HG02588 (cell line): ENCODE data around the gene ERN1.

ENCODE experiments used
- ATAC-seq: cut with Tn5 transposase; IDR thresholded peaks from one replicate; pipeline ENCODE4 v1.9.1; 2021; ENCODE audit warnings: mild to moderate bottlenecking, moderate library complexity; ENCODE audit not compliant: unreplicated experiment

ERN1 gene

DNA sequence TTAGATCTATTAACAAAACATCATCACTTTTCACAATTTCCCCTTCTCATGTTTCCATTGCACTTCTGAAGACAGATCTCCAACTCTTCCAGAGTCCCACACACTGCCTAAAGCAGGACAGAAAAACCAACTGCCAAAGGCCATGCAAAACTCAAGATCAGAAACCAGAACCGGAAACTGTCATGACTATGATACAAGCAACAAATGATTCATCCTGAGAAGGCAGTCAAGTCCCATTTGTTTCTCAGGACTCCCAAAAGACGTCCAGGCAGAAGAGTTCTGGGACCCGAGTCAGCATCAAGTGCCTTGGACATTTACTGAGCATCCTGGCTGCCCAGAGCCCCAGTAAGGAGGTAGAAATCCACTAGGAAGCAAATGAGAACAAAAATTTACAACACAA lies 38.8 kb downstream of the ERN1 start:
- no peak for ATAC-seq

- no peak for ATAC-seq
These were observed 39.8 kb downstream of the ERN1 start for GRCh38 chr17:64090144-64090543.

DNA sequence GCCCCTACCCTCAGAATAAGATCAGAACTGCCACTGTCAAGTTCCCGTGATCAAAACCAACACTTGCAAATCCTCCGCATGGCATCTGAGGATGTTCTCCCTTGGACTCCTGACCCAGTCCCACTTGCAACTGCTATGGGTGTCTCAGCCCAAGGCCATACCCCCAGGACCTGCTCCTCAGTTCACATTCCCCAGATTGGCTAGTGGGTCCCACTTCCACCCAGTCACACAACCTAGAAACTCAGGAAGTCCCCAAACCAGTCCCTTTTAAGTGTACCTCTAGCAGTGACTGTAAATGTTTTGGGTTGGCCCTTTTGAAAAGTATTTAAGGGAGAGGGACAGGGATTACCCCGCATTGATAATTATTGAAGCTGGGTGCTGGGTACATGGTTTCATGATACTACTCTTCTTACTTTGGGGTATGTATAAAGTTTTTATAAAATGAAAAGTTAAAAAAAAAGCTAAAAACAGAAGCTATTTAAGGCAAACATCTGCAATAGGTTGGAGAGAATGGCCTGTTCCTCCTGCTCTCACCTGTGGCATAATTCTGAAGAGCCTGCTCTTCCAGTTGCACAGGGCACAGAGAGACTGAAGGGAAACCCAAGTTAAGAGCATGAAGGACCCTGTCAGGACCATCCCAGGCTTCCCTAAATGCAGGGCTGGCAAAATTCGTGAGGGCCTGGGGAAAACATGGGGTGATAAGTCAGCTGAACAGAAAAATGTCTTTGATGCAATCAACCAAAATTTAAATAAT lies 42.5 kb downstream of the ERN1 start:
- ATAC-seq, result no peak

- ATAC-seq, result no peak
These were observed 44.3 kb downstream of the ERN1 start for GRCh38 chr17:64085650-64086005.

DNA sequence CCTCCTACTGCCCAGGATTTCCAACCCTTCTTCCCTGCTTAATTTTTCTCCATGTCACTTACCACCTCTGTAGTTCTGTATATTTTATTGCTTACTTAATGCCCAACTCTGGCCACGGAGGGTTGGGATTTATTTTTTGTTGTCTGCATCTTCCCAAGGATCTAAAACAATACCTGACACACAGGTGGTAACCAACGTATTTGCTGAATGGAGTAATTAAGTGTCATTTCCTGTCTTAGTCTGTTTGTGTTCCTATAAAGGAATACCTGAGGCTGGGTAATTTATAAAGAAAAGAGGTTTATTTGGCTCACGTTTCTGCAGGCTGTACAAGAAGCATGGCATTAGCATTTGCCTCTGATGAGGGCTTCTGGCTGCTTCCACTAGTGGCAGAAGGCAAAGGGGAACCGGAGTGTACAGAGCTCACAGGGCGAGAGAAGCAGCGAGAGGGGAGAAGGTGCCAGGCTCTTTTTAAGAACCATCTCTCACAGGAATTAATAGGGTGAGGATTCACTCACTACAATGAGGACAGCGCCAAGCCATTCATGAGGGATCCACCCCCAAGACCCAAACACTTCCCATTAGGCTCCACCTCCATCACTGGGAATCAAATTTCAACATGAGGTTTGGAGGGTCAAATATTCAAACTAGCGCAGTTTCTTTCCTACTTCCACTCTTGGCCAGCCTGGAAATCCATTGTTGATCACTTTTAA lies 44.8 kb downstream of the ERN1 start:
- ATAC-seq, result no peak

GRCh38 chr17:64084086-64084939 lies 45.6 kb downstream of the ERN1 start:
- ATAC-seq, result no peak

GRCh38 chr17:64083563-64084085 lies 46.3 kb downstream of the ERN1 start:
- no peak for ATAC-seq

GRCh38 chr17:64083093-64083492 lies 46.9 kb downstream of the ERN1 start:
- no peak for ATAC-seq

DNA sequence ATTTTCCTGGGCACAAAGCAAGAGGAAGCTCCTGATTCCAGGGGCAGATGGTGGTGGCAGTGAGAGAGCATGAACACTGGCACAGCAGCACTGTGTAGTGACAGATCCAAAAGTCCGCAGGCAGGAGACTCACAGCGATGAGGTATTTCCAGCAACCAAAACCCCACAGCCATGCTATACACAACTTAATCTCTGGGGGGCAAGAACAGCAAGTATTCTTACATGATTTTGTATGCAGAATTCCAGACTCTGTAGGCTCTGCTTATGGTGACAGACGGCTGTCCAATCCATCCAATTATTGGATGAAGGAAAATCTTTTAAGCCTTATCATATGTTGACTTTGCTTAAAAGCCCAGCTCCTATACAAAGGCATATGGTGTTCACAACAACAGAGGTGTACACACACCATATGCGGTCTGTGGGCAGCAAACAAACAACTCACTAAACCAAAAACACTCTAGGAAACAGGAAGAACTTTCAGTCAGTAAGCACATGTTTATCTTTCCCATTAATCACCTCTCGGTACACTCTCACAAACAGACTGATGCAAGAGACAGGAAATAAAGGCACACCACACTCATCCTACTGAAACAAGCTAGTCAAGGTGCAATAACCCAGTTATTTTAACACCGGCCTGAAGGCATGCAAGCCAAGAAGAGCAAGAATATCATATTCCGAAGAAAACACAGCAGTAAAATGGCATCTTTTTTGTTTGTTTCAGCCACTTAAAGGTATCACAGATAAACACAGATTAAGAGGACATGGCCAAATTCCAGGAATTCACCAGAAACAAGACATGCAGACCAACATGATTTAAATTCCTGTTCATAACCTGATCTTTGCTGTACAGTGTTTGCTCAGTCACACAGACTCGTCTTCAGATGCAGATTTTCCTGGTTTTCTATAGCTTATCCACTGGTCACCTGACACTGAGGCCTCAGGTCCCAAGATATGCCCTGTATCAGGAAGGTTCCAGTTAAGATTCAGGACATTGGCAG lies 47.8 kb downstream of the ERN1 start:
- ATAC-seq, result no peak

DNA sequence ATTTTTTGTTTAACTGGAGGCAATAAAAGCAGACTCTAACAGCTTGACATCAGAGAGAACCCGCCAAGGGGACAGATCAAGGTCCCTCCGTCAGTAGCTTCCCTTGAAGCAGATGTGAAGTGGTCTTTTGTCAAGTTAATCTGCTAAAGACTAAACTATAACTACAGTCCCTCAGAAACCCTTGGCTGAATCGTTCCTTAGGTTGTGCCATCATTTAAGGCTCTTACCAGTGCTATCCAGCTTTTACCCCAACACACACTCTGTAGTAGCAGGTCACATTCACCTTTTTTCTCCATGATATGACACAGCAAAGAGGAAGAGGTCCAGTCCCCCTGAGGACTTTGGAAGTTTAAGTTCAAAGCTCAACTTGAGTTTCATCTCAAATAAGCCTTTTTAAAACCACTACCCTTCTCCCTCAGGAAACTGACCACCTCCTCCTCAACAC lies 49.7 kb downstream of the ERN1 start:
- ATAC-seq, result no peak

DNA sequence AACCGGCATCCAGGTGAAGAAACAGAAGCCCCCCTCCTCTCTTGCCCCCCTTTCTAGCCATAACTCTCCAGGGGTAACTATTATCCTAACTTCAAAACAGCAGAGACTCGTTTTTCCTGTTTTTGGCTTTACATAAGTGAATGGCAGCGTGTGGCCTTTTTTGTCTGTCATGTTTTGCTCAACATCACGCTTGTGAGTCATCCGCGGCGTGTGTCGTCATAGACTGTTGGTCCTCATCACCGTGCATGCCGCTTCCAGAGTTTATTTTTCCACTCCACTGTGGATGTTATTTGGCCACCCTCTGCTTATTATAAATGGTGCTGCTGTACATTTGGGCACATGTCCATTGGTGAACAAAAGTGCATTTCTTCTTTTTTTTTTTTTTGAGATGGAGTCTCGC lies 52.6 kb downstream of the ERN1 start:
- no peak for ATAC-seq

- no peak for ATAC-seq
These were observed 54.0 kb downstream of the ERN1 start for GRCh38 chr17:64075913-64076312.

- ATAC-seq, result peak; percentile 8
These were observed 55.1 kb downstream of the ERN1 start for GRCh38 chr17:64074704-64075426.

- peak; percentile 74 for ATAC-seq
These were observed 55.9 kb downstream of the ERN1 start for GRCh38 chr17:64073771-64074703.

GRCh38 chr17:64071111-64071510 lies 58.8 kb downstream of the ERN1 start:
- no peak for ATAC-seq

DNA sequence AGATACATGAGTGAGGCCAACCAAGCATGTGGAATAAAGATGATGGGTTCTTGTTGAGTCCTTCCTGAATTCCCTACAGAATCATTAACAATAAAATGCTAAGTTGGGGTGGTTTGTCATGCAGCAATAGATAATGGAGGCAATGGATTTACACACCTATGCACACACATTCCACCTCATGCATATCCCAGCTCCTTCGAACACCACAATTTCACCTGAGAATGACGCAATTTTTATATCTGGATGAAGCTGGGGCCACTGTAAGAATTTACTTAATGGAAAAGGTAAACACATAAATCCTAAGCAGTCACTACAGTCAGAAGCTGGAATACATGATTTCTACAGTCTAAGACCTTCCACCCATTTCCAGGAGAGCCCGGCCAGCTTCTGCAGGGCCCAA lies 59.7 kb downstream of the ERN1 start:
- ATAC-seq, result no peak

- ATAC-seq, result no peak
These were observed 60.8 kb downstream of the ERN1 start for GRCh38 chr17:64069143-64069542.

DNA sequence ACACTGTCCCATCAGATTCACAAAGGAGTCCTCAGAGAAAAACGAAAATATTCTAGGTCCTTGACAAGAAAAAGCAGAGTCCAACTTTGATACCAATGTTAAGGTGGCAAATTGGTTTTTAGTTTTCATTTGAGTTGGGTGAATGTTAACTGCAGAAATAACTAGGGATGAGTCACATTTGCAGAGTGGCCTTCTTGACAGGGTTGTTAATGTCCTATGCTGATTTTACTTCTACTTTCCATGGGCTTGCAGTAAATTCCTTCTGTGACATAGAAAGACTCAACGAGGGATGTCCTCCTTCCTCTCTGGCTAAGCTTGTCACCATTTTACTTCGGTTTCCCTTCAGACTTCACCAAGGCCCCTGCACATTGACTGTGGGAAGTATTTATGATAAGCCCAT lies 62.3 kb downstream of the ERN1 start:
- ATAC-seq, result no peak
